HepG2 (cell line): ENCODE results near the gene FBP1. TPM values are rescaled to one million over a fixed set of nuclear protein-coding genes. Genes with fewer than 3 reads are reported as not detected.

Source experiments
- CCAR2 ChIP-seq: fragments of 200-400 bp; formaldehyde crosslinking; optimal IDR thresholded peaks from 2 replicates; pipeline ENCODE3; 2018; ENCODE audit warnings: low read depth, mild to moderate bottlenecking, low read length, moderate library complexity
- GABPA ChIP-seq, 2 experiments: IDR thresholded peaks; 2 replicates each; pipeline ENCODE4 v1.6.1; 2011 to 2016; ENCODE audit warnings: low read depth in 2 of 2, low read length in 1 of 2, missing biosample characterization in 1 of 2, missing genetic modification characterization in 1 of 2
- NR2C2 ChIP-seq: sonication (generic); formaldehyde crosslinking; IDR thresholded peaks from 2 replicates; pipeline ENCODE4 v1.4.0; 2020; ENCODE audit warnings: missing genetic modification reagents, mild to moderate bottlenecking, moderate library complexity, borderline replicate concordance
- PAWR ChIP-seq: sonication (generic); formaldehyde crosslinking; IDR thresholded peaks from 2 replicates; pipeline ENCODE4 v1.4.0; 2020; ENCODE audit warnings: missing genetic modification reagents, mild to moderate bottlenecking, borderline replicate concordance
- SP1 ChIP-seq, 2 experiments: fragments of 450-650 bp in 1 of 2; sonication (generic) in 1 of 2; formaldehyde crosslinking in 1 of 2; IDR thresholded peaks; 2 replicates each; pipeline versions ENCODE4 v1.4.0 to v1.6.1; 2016 to 2020; ENCODE audit warnings: missing genetic modification reagents in 1 of 2
- STAG1 ChIP-seq: sonication (generic); formaldehyde crosslinking; IDR thresholded peaks from 2 replicates; pipeline ENCODE4 v1.4.0; 2020; ENCODE audit warnings: missing genetic modification reagents
- TBX2 ChIP-seq: sonication (generic); formaldehyde crosslinking; IDR thresholded peaks from 2 replicates; pipeline ENCODE4 v1.5.0; 2020; ENCODE audit warnings: missing genetic modification reagents, mild to moderate bottlenecking, borderline replicate concordance
- TRIM24 ChIP-seq: sonication (generic); formaldehyde crosslinking; IDR thresholded peaks from 2 replicates; pipeline ENCODE4 v1.8.0; 2022; ENCODE audit warnings: mild to moderate bottlenecking, missing genetic modification reagents
- ZBTB1 ChIP-seq: sonication (generic); formaldehyde crosslinking; IDR thresholded peaks from 2 replicates; pipeline ENCODE4 v1.4.0; 2020; ENCODE audit warnings: missing genetic modification reagents, borderline replicate concordance
- ZFYVE20 ChIP-seq: sonication (generic); formaldehyde crosslinking; IDR thresholded peaks from 2 replicates; pipeline ENCODE4 v1.8.0; 2023; ENCODE audit warnings: low read depth, mild to moderate bottlenecking, moderate library complexity, missing genetic modification reagents, borderline replicate concordance
- ZNF616 ChIP-seq: sonication (generic); formaldehyde crosslinking; IDR thresholded peaks from 2 replicates; pipeline ENCODE4 v1.5.0; 2020; ENCODE audit warnings: low read depth, mild to moderate bottlenecking, missing genetic modification reagents
- ZNF619 ChIP-seq: sonication (generic); formaldehyde crosslinking; IDR thresholded peaks from 2 replicates; pipeline ENCODE4 v1.4.0; 2020; ENCODE audit warnings: mild to moderate bottlenecking, missing genetic modification reagents
- ZNF678 ChIP-seq: sonication (generic); formaldehyde crosslinking; IDR thresholded peaks from 2 replicates; pipeline ENCODE4 v1.4.0; 2020; ENCODE audit warnings: mild to moderate bottlenecking, missing genetic modification reagents
- ZNF883 ChIP-seq: sonication (generic); formaldehyde crosslinking; IDR thresholded peaks from 2 replicates; pipeline ENCODE4 v1.5.1; 2020; ENCODE audit warnings: mild to moderate bottlenecking, missing genetic modification reagents; ENCODE audit errors: not compliant biosample characterization
- polyA plus RNA-seq, 8 experiments: library from polyadenylated mRNA; depleted of rRNA in 3 of 8; stranded (reverse) in 7 of 8; unstranded in 1 of 8; fragments of >200 nt; fragmentation: Illumina TruSeq in 4 of 8; extraction: Trizol in 4 of 8; gene quantifications; 2 replicates each; pipeline versions ENCODE4 v1.2.1 to v1.2.3, GENCODE V29; 2011 to 2016; ENCODE audit warnings: low read depth in 4 of 8, missing spikeins in 1 of 8, mixed read lengths in 1 of 8; ENCODE audit not compliant: insufficient read depth in 1 of 8
- total RNA-seq, 5 experiments: library from RNA; depleted of rRNA; stranded (reverse); fragments of >200 nt; fragmentation: Illumina TruSeq; extraction: Trizol; gene quantifications; 2 replicates each; pipeline ENCODE4 v1.2.3, GENCODE V29; 2016; ENCODE audit warnings: low read depth in 1 of 5
- TF ChIP-seq, protein P1 (sequence below): sonication (generic); formaldehyde crosslinking; IDR thresholded peaks from 2 replicates; pipeline ENCODE4 v1.8.0; 2022; ENCODE audit warnings: missing genetic modification reagents, low read depth, mild to moderate bottlenecking, borderline replicate concordance
- TF ChIP-seq, protein P2 (sequence below): sonication (generic); formaldehyde crosslinking; IDR thresholded peaks from 2 replicates; pipeline ENCODE4 v1.8.1; 2023; ENCODE audit warnings: missing genetic modification reagents, inconsistent platforms, borderline replicate concordance
- TF ChIP-seq, protein P3 (sequence below): sonication (generic); formaldehyde crosslinking; IDR thresholded peaks from 2 replicates; pipeline ENCODE4 v1.5.1; 2020; ENCODE audit warnings: missing genetic modification reagents, mild to moderate bottlenecking, borderline replicate concordance
- TF ChIP-seq, protein P4 (sequence below), 2 experiments: sonication (generic) in 1 of 2; formaldehyde crosslinking in 1 of 2; IDR thresholded peaks; 2 replicates each; pipeline versions ENCODE4 v1.6.1 to v1.9.0; 2014 to 2022; ENCODE audit warnings: antibody characterized with exemption in 1 of 2, borderline replicate concordance in 1 of 2, inconsistent platforms in 1 of 2, low read depth in 1 of 2, missing genetic modification reagents in 1 of 2

FBP1 gene
- total and polyA plus RNA-seq, 2 of the 13 experiments (the other 11 are each of a cell fraction or from before 2014, with no cell fraction given) = 0.29 to 0.53 TPM

- TF ChIP-seq NR2C2 (CRISPR knock-in tag) = no peak
- no peak for TF ChIP-seq ZNF883
- peak; percentile 86 for TF ChIP-seq STAG1
- no peak for TF ChIP-seq ZFYVE20 (CRISPR knock-in tag)
- no peak for TF ChIP-seq ZNF619 (CRISPR knock-in tag)
- TF ChIP-seq, protein P1, sequence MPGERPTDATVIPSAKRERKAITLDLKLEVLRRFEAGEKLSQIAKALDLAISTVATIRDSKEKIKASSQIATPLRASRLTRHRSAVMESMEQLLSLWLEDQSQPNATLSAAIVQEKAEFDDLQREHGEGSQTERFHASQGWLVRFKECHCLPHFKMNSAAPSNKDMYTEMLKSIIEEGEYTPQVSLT (CRISPR knock-in tag) = no peak
- TF ChIP-seq TBX2 (CRISPR knock-in tag) = 0 out of 2 replicates have a peak, but pooled peaks have one; percentile 50
- TF ChIP-seq, protein P2, sequence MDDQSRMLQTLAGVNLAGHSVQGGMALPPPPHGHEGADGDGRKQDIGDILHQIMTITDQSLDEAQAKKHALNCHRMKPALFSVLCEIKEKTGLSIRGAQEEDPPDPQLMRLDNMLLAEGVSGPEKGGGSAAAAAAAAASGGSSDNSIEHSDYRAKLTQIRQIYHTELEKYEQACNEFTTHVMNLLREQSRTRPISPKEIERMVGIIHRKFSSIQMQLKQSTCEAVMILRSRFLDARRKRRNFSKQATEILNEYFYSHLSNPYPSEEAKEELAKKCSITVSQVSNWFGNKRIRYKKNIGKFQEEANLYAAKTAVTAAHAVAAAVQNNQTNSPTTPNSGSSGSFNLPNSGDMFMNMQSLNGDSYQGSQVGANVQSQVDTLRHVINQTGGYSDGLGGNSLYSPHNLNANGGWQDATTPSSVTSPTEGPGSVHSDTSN (CRISPR knock-in tag) = no peak
- no peak for TF ChIP-seq PAWR (CRISPR knock-in tag)
- TF ChIP-seq, protein P3, sequence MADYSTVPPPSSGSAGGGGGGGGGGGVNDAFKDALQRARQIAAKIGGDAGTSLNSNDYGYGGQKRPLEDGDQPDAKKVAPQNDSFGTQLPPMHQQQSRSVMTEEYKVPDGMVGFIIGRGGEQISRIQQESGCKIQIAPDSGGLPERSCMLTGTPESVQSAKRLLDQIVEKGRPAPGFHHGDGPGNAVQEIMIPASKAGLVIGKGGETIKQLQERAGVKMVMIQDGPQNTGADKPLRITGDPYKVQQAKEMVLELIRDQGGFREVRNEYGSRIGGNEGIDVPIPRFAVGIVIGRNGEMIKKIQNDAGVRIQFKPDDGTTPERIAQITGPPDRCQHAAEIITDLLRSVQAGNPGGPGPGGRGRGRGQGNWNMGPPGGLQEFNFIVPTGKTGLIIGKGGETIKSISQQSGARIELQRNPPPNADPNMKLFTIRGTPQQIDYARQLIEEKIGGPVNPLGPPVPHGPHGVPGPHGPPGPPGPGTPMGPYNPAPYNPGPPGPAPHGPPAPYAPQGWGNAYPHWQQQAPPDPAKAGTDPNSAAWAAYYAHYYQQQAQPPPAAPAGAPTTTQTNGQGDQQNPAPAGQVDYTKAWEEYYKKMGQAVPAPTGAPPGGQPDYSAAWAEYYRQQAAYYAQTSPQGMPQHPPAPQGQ (CRISPR knock-in tag) = no peak
- TF ChIP-seq ZBTB1 (CRISPR knock-in tag) = no peak
- no peak for TF ChIP-seq TRIM24
- no peak for TF ChIP-seq GABPA (IDR thresholded peaks at IDR 0.05; ENCODE audit: low read depth, low read length)
- no peak for TF ChIP-seq GABPA (CRISPR knock-in tag; IDR thresholded peaks at IDR 0.05; ENCODE audit: low read depth)
- TF ChIP-seq ZNF616 (CRISPR knock-in tag) = 0 out of 2 replicates have a peak, but pooled peaks have one; percentile 53
- TF ChIP-seq CCAR2 = no peak
- TF ChIP-seq, protein P4, sequence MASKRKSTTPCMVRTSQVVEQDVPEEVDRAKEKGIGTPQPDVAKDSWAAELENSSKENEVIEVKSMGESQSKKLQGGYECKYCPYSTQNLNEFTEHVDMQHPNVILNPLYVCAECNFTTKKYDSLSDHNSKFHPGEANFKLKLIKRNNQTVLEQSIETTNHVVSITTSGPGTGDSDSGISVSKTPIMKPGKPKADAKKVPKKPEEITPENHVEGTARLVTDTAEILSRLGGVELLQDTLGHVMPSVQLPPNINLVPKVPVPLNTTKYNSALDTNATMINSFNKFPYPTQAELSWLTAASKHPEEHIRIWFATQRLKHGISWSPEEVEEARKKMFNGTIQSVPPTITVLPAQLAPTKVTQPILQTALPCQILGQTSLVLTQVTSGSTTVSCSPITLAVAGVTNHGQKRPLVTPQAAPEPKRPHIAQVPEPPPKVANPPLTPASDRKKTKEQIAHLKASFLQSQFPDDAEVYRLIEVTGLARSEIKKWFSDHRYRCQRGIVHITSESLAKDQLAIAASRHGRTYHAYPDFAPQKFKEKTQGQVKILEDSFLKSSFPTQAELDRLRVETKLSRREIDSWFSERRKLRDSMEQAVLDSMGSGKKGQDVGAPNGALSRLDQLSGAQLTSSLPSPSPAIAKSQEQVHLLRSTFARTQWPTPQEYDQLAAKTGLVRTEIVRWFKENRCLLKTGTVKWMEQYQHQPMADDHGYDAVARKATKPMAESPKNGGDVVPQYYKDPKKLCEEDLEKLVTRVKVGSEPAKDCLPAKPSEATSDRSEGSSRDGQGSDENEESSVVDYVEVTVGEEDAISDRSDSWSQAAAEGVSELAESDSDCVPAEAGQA (IDR thresholded peaks at IDR 0.05; ENCODE audit: low read depth) = no peak
- TF ChIP-seq, protein P4 (CRISPR knock-in tag; IDR thresholded peaks at IDR 0.05; ENCODE audit: borderline replicate concordance) = no peak
- TF ChIP-seq SP1 (IDR thresholded peaks at IDR 0.05) = no peak
- no peak for TF ChIP-seq SP1 (CRISPR knock-in tag; IDR thresholded peaks at IDR 0.05)
- TF ChIP-seq ZNF678 = no peak
Measured at GRCh38 chr9:94623253-94623652, 16.1 kb downstream of the FBP1 start (continued).
